ENCODE measurements around the gene CD99L2.

DNA sequence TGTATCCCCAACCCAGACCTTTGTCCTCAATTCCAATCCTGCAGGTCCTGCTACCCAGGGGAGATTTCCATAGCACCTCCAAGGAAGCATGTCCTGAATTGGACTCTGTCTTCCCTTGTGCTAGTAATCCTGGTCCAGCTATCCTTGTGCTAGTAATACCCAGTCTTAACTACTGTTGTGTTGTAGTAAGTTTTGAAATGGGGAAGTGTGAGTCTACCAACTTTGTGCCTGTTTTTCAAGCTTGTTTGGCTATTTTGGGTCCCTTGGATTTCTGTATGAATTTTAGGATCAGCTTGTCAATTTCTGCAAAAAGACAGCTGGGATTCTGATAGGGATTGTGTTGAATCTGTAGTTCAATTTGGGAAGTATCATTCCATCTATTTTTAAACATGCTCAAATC, 51.4 kb downstream of the CD99L2 start:
- TF ChIP-seq, protein P1, sequence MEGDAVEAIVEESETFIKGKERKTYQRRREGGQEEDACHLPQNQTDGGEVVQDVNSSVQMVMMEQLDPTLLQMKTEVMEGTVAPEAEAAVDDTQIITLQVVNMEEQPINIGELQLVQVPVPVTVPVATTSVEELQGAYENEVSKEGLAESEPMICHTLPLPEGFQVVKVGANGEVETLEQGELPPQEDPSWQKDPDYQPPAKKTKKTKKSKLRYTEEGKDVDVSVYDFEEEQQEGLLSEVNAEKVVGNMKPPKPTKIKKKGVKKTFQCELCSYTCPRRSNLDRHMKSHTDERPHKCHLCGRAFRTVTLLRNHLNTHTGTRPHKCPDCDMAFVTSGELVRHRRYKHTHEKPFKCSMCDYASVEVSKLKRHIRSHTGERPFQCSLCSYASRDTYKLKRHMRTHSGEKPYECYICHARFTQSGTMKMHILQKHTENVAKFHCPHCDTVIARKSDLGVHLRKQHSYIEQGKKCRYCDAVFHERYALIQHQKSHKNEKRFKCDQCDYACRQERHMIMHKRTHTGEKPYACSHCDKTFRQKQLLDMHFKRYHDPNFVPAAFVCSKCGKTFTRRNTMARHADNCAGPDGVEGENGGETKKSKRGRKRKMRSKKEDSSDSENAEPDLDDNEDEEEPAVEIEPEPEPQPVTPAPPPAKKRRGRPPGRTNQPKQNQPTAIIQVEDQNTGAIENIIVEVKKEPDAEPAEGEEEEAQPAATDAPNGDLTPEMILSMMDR (IDR thresholded peaks at IDR 0.05) = no peak
- no peak for TF ChIP-seq POLR2A (IDR thresholded peaks at IDR 0.05)

Measured in tibial nerve (tissue), 3 donors.